ENCODE results near the gene SPEF2.

- no peak for TF ChIP-seq EZH2 (IDR thresholded peaks at IDR 0.05; ENCODE audit: borderline replicate concordance, insufficient read depth, low read depth, low read length, poor library complexity, severe bottlenecking)
- TF ChIP-seq CTCF (IDR thresholded peaks at IDR 0.05) = no peak
These were observed 192.9 kb downstream of the SPEF2 start for GRCh38 chr5:35810601-35811000.
